Hepatocyte (in vitro differentiated cells): ENCODE data around the gene OR2V2. TPM values are rescaled to one million over a fixed set of nuclear protein-coding genes. Genes with fewer than 3 reads are reported as not detected.

ENCODE experiments used
- DNase-seq: peaks from one replicate; pipeline ENCODE4 v3.0.0-alpha.2; 2016; ENCODE audit warnings: low spot score
- H2AFZ ChIP-seq: fragments of 200-600 bp; sonication (generic); 2 replicates; pipeline ENCODE4 v1.6.0; 2016; ENCODE audit warnings: antibody characterized with exemption, mild to moderate bottlenecking
- H3K27ac ChIP-seq: fragments of 200-600 bp; sonication (generic); 2 replicates; pipeline ENCODE4 v1.5.1; 2016; ENCODE audit warnings: mild to moderate bottlenecking
- H3K27me3 ChIP-seq: fragments of 200-600 bp; sonication (generic); 2 replicates; pipeline ENCODE4 v1.6.1; 2016
- H3K36me3 ChIP-seq: fragments of 200-600 bp; sonication (generic); replicated peaks from 2 replicates; pipeline ENCODE4 v1.5.1; 2016; ENCODE audit warnings: low read depth; ENCODE audit not compliant: insufficient read depth
- H3K4me1 ChIP-seq: fragments of 200-600 bp; sonication (generic); 2 replicates; pipeline ENCODE4 v1.5.1; 2016; ENCODE audit warnings: mild to moderate bottlenecking, moderate library complexity; ENCODE audit not compliant: insufficient read depth
- H3K4me2 ChIP-seq: fragments of 200-600 bp; sonication (generic); 2 replicates; pipeline ENCODE4 v1.6.0; 2016
- H3K4me3 ChIP-seq: fragments of 200-600 bp; sonication (generic); 2 replicates; pipeline ENCODE4 v1.5.1; 2016; ENCODE audit warnings: mild to moderate bottlenecking
- H3K79me2 ChIP-seq: fragments of 200-600 bp; sonication (generic); 2 replicates; pipeline ENCODE4 v1.6.0; 2017; ENCODE audit warnings: mild to moderate bottlenecking
- H3K9me2 ChIP-seq: fragments of 200-600 bp; sonication (generic); replicated peaks from 2 replicates; pipeline ENCODE4 v1.6.0; 2017; ENCODE audit warnings: mild to moderate bottlenecking; ENCODE audit not compliant: insufficient read depth
- H3K9me3 ChIP-seq: fragments of 200-600 bp; sonication (generic); 2 replicates; pipeline ENCODE4 v1.5.1; 2016; ENCODE audit warnings: low read depth, mild to moderate bottlenecking
- H4K20me1 ChIP-seq: fragments of 200-600 bp; sonication (generic); 2 replicates; pipeline ENCODE4 v1.6.0; 2016; ENCODE audit warnings: mild to moderate bottlenecking; ENCODE audit not compliant: insufficient read depth, poor library complexity, severe bottlenecking
- EZH2 ChIP-seq: fragments of 200-600 bp; sonication (generic); IDR thresholded peaks from 2 replicates; pipeline ENCODE4 v1.6.1; 2016; ENCODE audit warnings: antibody characterized with exemption, mild to moderate bottlenecking, borderline replicate concordance
- EZH2phosphoT487 ChIP-seq: fragments of 200-600 bp; sonication (generic); IDR thresholded peaks from one replicate; pipeline ENCODE4 v1.6.1; 2018; ENCODE audit warnings: antibody characterized with exemption, mild to moderate bottlenecking, low read depth, moderate library complexity; ENCODE audit not compliant: unreplicated experiment, severe bottlenecking
- WGBS: methylation state at CpG from one replicate; pipeline ENCODE4 v1.1.6; 2016; ENCODE audit warnings: low lambda C conversion rate; ENCODE audit errors: missing lambda C conversion rate; 5-methylcytosine and 5-hydroxymethylcytosine counted together
- polyA plus RNA-seq: library from polyadenylated mRNA; unstranded; fragments of >200 nt; fragmentation: Nextera tagmentation; extraction: Ambion mirVana; gene quantifications from 2 replicates; pipeline ENCODE4 v1.2.1, GENCODE V29; 2016
- total RNA-seq: library from RNA; depleted of rRNA; stranded (reverse); fragments of >200 nt; gene quantifications from 2 replicates; pipeline ENCODE4 v1.2.3, GENCODE V29; 2014
- TF ChIP-seq, protein P1 (sequence below): fragments of 200-600 bp; sonication (generic); IDR thresholded peaks from 2 replicates; pipeline ENCODE4 v1.5.1; 2016; ENCODE audit warnings: antibody characterized with exemption, mild to moderate bottlenecking; ENCODE audit not compliant: poor library complexity

Gene OR2V2
- total and polyA plus RNA-seq, 2 experiments from 2014 or later, result not detected

DNA sequence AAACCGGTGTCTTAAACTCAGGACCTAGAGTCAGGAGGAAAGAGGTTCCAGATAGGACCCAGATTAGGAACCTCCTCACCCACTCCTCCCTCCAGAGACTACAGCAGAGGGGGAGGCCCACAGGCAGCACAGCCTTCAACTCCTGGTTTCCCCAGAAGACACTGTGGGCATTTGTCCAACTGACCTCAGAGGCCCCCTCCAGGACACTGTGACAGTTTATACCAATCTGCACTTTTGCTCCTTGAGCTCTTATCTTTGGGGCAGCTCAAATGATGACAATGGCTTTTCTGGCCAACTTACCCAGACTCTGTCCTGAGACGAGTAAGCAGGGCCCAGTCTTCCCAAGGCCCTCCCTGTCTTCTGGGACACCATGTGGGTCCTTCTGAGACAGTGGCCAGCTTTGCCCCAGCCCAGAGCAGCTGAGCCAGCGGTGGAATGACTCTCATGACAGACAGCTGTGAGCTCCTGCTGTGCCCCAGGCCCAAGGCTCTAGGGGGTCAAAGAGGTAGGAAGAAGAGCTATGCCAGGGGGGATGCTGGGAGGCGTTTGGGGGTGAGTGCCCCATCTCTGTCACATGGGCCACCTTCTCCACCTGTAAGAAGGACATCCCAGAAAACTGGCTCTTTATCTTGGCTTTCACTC lies 14.3 kb downstream of the OR2V2 start:
- no peaks in the 10 kb centered on the region for H3K9me3 ChIP-seq
- 79% methylated on average over 4 of the region's 4 CpGs for WGBS
- peak overlapping the region; percentile 65 for H3K4me2 ChIP-seq
- H3K4me3 ChIP-seq, result no peak overlapping the region
- H3K27me3 ChIP-seq, result peaks cover 18% of the 10 kb centered on the region
- TF ChIP-seq EZH2phosphoT487, result no peak
- no peak for TF ChIP-seq EZH2
- TF ChIP-seq, protein P1, sequence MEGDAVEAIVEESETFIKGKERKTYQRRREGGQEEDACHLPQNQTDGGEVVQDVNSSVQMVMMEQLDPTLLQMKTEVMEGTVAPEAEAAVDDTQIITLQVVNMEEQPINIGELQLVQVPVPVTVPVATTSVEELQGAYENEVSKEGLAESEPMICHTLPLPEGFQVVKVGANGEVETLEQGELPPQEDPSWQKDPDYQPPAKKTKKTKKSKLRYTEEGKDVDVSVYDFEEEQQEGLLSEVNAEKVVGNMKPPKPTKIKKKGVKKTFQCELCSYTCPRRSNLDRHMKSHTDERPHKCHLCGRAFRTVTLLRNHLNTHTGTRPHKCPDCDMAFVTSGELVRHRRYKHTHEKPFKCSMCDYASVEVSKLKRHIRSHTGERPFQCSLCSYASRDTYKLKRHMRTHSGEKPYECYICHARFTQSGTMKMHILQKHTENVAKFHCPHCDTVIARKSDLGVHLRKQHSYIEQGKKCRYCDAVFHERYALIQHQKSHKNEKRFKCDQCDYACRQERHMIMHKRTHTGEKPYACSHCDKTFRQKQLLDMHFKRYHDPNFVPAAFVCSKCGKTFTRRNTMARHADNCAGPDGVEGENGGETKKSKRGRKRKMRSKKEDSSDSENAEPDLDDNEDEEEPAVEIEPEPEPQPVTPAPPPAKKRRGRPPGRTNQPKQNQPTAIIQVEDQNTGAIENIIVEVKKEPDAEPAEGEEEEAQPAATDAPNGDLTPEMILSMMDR, result no peak
- H3K36me3 ChIP-seq, result no peaks in the 10 kb centered on the region
- DNase-seq, result no peak
- H4K20me1 ChIP-seq, result no peaks in the 10 kb centered on the region
- H2AFZ ChIP-seq, result no peak overlapping the region
- H3K4me1 ChIP-seq, result no peaks in the 10 kb centered on the region
- peak overlapping the region; percentile 40 for H3K27ac ChIP-seq
- H3K79me2 ChIP-seq, result no peaks in the 10 kb centered on the region
- H3K9me2 ChIP-seq, result no peaks in the 10 kb centered on the region

DNA sequence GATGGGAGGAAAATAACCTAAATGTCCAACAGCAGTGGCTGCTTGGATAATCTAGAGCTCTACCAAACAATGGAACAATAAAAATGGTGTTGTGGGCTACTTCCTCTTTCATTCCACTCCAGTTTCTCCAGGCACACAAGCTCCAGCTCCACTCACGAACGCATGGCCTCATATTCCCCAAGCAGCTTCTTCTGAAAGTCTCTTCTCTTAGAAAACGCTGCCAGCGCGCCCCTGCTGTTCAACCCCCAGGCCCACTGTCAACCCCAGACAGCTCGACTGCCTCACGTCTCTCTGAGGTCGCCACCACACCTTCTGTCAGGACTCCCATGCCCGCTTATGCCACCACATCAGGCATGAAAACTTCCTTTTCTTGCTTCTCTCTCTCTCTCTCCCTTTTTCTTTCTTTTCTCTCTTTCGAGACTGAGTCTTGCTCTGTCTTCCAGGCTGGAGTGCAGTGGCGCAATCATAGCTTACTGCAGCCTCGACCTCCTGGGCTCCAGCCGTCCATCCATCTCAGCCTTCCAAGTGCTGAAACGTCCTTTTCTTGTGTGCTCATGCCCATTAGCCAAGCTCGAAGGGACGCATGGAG lies 16.2 kb downstream of the OR2V2 start:
- H3K27me3 ChIP-seq, result peaks cover 28% of the 10 kb centered on the region
- H3K4me3 ChIP-seq, result no peak overlapping the region
- no peaks in the 10 kb centered on the region for H3K79me2 ChIP-seq
- TF ChIP-seq EZH2phosphoT487 (no peak), EZH2 (no peak)
- TF ChIP-seq, protein P1, result no peak
- H2AFZ ChIP-seq, result no peak overlapping the region
- DNase-seq, result no peak
- WGBS, result 29% methylated on average over 16 of the region's 16 CpGs
- no peaks in the 10 kb centered on the region for H4K20me1 ChIP-seq
- H3K4me2 ChIP-seq, result no peak overlapping the region
- H3K36me3 ChIP-seq, result no peaks in the 10 kb centered on the region
- no peaks in the 10 kb centered on the region for H3K9me3 ChIP-seq
- H3K27ac ChIP-seq, result no peak overlapping the region
- H3K4me1 ChIP-seq, result peaks cover 1% of the 10 kb centered on the region
- no peaks in the 10 kb centered on the region for H3K9me2 ChIP-seq

DNA sequence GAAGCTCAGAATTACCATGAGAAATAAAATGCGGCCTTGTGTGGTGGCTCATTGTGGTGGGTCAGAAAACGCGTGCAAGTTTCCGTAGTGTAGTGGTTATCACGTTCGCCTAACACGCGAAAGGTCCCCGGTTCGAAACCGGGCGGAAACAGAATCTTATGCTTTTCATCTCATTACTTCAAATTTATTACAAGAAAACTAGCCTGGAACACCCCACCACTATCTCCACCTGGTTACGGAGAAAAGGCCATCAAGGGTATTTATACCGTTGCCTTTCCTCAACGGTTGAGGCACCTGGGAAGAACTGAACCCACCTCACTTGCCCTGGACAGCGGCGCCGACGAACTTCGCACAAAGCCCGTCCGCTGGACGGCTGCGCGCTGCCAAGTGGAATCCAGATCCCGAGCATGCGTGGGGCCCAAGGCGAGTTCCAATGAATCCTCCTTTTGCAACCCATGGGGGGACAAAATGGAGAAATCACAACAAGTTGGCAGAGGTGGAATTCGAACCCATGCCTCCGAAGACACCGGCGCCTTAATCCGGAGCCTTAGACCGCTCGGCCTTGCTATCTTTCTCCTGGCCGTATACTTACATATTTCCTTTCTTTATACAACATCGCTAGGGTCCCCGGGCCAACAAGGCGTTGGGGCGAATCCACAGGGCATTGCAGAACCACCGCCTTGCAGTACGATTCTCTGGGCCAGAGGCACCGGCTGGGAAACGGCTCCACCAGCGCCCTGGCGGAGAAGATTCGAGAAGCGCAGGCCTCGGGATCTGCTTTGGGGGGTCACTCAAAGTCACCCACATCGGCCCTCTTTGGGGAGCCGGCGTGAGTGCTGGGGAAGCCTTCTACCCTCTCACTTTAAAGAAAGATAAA lies 16.9 kb downstream of the OR2V2 start:
- TF ChIP-seq EZH2phosphoT487, result no peak
- no peak for TF ChIP-seq EZH2
- TF ChIP-seq, protein P1, result no peak
- Histone ChIP-seq H3K4me1 (peaks cover 3% of the 10 kb centered on the region), H3K9me3 (no peaks in the 10 kb centered on the region), H3K79me2 (no peaks in the 10 kb centered on the region), H4K20me1 (no peaks in the 10 kb centered on the region), H2AFZ (no peak overlapping the region), H3K9me2 (no peaks in the 10 kb centered on the region), H3K4me2 (no peak overlapping the region), H3K4me3 (no peak overlapping the region), H3K27ac (no peak overlapping the region), H3K36me3 (no peaks in the 10 kb centered on the region), H3K27me3 (peaks cover 35% of the 10 kb centered on the region)
- 32% methylated on average over 51 of the region's 52 CpGs for WGBS
- DNase-seq, result no peak
